Measurements from ENCODE around the gene SNX1. TPM values are rescaled to one million over a fixed set of nuclear protein-coding genes. Genes with fewer than 3 reads are reported as not detected.
A peak's percentile ranks its signal among the peaks of the same experiment; 100 is the strongest.
"Not testable (repeated sequence)": the region's sequence is repeated elsewhere in the genome, so short reads cannot be mapped to it uniquely, and the experiment has no call there.

Gene SNX1, protein sequence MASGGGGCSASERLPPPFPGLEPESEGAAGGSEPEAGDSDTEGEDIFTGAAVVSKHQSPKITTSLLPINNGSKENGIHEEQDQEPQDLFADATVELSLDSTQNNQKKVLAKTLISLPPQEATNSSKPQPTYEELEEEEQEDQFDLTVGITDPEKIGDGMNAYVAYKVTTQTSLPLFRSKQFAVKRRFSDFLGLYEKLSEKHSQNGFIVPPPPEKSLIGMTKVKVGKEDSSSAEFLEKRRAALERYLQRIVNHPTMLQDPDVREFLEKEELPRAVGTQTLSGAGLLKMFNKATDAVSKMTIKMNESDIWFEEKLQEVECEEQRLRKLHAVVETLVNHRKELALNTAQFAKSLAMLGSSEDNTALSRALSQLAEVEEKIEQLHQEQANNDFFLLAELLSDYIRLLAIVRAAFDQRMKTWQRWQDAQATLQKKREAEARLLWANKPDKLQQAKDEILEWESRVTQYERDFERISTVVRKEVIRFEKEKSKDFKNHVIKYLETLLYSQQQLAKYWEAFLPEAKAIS
- total RNA-seq = 89.7 TPM
- long read RNA-seq, transcript SNX1-208 (15 exons, 1,971 nt) = major isoform, 143 of 171 reads
- long read RNA-seq, partial matches to known transcripts = 9 of 171 reads
- long read RNA-seq, other reads (novel, unspliced or antisense) = 19 of 171 reads

DNA sequence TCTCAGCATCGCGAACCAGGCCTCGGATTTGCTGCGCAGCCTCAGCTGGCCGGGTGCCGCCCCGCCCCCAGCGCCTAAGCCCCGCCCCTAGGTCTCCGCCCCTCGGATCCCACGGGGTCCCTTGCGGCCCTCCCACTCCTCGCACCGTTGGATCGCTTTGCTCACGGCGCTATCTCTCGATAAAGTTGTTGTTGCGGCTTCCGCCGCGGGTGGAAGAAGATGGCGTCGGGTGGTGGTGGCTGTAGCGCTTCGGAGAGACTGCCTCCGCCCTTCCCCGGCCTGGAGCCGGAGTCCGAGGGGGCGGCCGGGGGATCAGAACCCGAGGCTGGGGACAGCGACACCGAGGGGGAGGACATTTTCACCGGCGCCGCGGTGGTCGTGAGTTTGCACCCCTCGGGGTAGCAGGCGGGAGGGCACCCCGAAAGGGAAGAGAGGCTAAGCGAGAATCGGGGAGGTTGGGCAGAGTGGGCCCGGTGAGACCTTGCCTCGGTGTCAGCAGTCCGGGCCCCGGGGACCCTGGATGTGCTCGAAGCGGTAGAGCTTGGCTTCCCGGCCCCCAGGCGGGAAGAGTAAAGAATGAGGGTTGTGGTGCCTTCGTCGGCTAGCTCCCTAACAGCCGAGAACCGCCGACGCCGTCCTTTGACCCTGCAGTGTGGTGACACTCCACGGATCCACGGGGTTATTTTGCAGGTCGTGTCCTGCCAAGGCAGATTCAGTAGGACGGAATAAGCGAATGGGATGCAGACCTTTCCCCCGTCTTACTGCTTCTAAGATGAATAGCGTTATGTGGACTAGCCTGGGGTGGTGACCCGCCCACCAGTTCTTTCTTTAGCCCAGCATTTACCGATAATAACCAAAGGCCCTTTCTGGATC lies at the start of gene SNX1:
TSS of gene SNX1 (plus strand) at position 188 of the 873 bp plus-strand sequence. CDS start at position 220, 32 bp downstream.
- ATAC-seq (peak; percentile 81), DNase-seq (peak; percentile 96)
- intact Hi-C loops (cut with micrococcal nuclease) = loop anchor here (5.0 kb wide), 1 partner anchor 56 kb away; the partner anchor contains the start of gene SNX22

DNA sequence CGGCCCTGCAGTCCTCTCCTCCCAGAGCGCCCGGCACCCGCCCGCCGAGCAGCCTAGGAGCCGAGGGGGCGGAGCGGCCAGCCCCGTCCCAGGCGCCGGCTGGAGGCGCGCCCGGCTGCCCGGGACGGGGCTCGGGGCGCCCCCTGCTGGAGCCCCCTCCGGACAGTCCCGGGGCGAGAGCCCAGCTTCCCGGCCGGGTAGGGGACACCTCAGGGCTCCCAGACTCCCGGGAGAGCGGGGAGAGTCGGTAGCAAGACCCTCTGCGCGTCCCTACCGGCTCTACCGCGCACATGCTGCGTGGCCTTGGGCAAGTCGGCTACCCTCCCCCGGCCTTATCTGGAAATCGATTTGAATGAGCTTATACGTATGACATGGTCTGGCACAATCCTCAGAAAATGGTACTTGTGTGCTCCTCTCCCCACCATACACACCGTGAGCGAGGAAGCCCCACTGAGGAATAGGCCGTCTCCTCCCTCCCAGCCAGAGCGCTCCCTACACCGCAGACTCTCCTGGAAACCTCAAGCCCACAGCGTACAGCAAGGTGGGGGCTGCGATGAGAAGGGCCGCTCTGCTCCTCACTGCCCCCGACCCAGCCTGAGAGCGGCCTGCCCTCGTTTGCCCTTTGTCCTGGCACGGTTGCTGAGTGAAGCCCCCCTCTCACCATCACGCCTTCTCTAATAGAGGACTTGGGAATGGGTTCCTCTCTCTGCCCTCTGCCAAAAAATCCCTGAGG lies 49.2 kb upstream of the SNX1 start, which contains the start of gene DAPK2:
TSS of gene DAPK2 (minus strand) at position 65 of the 733 bp plus-strand sequence. CDS start 6,224 bp downstream, outside the sequence.
- peak; percentile 92 for DNase-seq
- intact Hi-C loops (cut with micrococcal nuclease) = loop anchor here (10.0 kb wide), 1 partner anchor 72 kb away; no protein-coding TSS in a partner anchor
- peak; percentile 80 for ATAC-seq

DNA sequence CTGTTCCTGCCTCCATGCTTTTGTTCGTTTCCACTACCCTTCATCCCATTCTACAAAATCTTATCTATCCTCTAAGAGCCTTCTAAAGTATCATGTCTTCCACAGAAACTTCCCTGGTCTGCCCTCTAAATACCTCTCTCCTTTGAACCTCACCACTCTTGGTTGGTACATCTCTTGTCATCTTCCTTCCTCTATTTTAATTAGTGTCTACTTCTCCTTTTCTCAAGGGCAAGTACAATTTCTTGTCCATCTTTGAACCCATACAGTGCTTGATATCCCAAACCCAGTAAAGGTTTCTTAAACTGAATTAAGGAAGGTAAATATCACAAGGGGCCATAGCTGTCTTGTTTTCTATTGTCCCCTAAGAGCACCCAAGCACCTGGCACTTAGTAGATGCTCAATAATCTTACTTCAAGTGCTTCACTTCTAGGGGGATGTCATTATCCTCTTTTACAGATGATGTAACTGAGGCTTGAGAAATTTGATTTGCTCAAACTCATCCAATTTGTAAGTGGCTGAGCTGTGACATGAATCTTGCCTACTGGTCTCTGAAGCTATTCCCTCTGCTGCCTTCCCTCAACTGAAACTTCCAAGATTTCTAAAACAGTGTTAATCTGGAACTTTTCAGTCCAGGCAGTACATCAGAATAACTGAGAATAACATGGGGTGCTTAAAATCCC lies 46.9 kb upstream of the SNX1 start:
- ATAC-seq = no peak
- intact Hi-C loops (cut with micrococcal nuclease) = loop anchor here (10.0 kb wide), 1 partner anchor 74 kb away; no protein-coding TSS in a partner anchor
- no peak for DNase-seq

DNA sequence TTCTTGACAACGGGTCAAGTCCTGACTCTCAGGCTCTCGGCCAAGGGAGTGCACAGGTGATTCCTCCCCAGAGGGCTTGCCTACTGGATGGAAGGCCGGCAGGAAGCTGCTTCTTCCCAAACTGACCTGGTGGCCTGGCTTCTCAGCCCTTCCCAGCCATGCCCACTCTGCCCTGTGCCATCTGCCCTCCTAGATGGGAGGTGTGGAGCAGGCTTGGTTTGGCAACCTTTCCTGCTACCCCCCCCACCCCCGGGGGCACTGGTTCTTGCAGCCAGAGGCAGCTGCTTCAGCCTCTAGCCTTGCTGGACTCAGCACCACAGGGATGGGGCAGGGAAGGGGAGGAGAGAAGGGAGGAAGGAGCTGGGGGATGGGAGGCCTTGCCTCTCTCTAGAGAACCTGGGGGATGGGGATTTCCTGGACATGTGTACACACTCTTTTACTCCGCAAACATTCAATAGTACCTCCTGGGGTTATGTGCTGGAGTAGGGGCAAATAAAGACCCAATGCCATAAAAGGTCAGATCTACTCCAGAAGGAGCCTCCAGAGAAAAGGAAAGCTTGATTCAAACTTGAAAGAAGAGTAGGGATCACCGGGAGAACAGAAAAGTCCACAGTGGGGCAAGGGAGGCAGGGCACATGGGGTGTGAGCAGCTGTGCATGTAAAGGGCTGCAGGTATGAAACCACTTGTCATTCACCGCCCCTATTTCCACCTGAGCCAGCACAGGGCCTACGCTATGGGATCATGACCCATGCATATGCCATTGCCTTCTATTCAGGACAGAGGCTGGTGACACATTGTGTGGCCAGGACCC lies 45.3 kb upstream of the SNX1 start:
- no peak for ATAC-seq
- DNase-seq = no peak
- intact Hi-C loops (cut with micrococcal nuclease) = no loop called here

DNA sequence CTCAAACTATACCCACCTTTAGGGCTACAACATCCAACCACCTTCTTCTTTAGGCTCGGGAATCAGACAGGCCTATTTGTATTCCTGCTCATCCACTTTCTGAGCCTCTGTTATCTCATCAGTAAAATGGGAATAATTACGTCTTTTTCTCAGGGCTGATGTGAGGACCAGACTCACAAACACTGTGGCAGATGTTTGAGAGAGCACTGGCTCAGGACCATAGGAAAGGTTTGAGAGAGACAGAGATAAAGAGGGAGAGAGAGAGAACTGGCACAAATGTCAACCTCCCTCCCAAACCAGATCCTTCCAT lies 44.7 kb upstream of the SNX1 start:
- DNase-seq = no peak
- ATAC-seq = no peak
- intact Hi-C loops (cut with micrococcal nuclease) = no loop called here

DNA sequence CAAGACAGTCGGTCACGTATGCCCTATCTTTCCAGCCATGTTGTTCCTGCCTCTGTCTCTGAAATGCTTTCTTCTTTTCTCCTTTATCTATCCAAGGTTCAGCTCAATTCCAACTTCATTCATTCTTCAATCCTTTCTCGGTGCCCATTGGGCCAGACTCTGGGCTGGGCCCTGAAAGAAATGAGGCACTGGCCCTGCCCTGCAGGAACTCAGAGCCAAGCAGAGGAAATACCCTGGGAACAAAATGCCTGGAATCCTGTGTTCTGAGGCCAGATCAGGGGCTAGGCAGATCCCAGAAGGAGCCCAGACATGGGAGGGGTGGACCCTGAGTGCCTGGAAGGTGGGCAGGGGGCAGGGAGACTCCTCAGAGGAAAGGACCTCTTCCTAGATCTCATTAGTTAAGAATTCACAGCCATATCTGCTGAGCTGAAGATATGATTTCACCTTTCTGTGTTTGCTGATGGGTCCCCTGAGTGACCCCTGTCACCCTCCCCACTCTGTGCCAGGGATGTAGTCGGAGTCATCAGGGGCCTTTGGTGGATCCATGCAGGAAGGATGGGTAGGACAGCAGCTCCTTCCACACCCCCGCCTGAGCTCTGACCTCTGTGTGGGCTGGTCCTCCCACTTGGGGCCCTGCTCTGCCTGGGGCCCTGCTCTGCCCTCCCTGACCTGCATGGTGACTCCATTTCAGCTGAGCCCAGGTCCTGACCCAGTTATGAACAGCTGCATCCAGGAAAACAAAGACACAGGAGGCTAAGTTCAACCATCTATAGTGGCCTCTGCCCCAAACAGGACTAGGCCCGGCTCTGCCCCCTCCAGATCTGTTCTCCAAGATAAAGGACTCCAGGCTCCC lies 44.1 kb upstream of the SNX1 start:
- intact Hi-C loops (cut with micrococcal nuclease) = no loop called here
- no peak for ATAC-seq
- no peak for DNase-seq

DNA sequence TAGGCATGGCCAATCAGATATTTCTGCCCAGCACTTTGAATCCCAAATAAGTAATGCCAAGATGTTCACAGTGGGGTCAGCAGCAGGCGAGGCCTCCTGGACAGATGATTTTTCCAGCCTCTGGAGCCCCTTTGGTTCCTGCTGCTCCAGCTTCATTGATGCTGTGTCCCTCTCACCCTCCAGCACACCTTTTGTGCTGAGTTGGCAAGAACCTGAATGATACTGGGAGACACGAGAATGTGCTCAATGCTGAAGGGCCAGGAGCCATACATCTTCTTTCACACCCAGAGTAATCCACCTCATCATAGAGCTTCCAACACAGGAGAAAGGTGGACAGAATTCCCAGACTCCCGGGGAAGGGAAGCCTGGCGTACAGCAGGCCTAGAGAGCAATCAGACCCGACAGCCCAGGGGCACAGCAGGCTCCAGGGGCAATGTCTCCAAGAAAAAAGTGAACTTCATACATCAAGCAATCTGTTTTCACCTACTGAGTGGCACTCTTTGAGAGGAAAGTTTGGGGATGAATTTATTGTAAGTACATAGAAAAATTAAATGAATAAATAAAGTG lies 42.8 kb upstream of the SNX1 start:
- intact Hi-C loops (cut with micrococcal nuclease) = no loop called here
- DNase-seq (no peak), ATAC-seq (no peak)

DNA sequence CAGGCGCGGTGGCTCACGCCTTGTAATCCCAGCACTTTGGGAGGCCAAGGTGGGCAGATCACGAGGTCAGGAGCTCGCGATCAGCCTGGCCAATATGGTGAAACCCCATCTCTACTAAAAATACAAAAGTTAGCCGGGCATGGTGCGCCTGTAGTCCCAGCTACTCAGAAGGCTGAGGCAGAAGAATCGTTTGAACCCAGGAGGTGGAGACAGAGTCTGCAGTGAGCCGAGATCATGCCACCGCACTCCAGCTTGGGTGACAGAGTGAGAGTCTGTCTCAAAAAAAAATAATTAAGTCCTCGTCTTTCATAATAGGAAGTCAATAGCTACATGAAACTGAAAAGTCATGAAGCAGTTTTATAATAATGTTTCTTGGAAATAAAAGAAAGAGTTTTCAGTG lies 42.1 kb upstream of the SNX1 start:
- ATAC-seq; intact Hi-C loops (cut with micrococcal nuclease); DNase-seq: not testable (repeated sequence)

DNA sequence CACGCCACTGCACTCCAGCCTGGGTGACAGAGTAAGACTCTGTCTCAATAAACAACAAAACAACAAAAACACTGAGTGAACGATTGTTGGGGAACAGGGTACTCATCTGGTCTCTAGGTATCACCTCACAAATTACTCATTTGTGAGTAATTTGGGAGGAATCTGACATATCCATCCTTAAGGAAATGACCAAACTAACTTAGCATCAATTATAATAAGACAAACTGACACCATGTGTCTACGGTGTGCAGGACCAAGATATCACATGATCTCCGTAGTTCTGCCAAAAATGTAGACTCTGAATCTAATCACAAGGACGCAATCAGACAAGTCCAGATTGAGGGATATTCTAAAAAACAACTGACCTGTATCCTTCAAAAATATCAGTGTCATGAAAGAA lies 37.5 kb upstream of the SNX1 start:
- intact Hi-C loops (cut with micrococcal nuclease) = no loop called here

DNA sequence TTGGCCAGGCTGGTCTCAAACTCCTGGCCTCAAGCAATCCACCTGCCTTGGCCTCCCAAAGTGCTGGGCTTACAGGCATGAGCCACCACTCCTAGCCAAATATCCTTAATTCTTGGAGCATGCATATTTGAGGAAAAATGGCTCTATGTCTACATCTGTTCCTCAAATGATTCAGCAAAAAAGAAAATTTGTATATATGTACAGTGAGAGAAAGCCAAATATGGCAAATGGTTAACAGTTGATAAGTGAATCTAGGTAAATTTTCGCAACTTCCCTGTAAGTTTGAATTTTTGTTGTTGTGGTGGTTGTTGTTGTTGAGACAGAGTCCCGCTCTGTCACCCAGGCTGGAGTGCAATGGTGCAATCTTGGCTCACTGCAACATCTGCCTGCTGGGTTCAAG lies 36.7 kb upstream of the SNX1 start:
- intact Hi-C loops (cut with micrococcal nuclease); ATAC-seq; DNase-seq: not testable (repeated sequence)

More for the DNA sequence above, 37.5 kb upstream of the SNX1 start:
- DNase-seq (no peak), ATAC-seq (no peak)

DNA sequence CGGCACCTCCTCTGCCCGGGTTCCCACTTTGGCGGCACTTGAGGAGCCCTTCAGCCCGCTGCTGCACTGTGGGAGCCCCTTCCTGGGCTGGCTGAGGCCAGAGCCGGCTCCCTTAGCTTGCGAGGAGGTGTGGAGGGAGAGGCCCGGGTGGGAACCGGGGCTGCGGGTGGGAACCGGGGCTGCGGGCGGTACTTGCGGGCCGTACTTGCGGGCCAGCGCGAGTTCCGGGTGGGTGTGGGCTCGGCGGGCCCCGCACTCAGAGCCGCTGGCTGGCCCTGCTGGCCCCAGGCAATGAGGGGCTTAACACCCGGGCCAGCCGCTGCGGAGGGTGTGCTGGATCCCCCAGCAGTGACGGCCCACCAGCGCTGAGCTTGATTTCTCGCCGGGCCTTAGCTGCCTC lies 35.1 kb upstream of the SNX1 start:
- DNase-seq = no peak
- ATAC-seq = no peak
- intact Hi-C loops (cut with micrococcal nuclease) = no loop called here

DNA sequence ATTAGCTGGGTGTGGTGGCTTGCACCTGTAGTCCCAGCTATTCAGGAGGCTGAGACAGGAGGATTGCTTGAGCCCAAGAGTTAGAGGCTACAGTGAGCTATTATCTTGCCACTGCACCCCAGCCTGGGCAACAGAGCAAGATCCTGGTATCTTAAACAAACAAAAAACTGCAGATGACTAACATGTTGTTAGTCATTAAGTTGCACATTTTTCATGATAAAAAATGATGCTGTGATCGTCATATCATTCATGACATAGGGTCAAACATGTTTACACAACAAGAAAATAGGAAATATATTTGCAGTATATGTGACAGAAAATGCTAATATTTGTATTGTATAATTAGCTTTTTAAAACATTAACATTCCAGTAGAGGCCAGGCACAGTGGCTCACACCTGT lies 29.3 kb upstream of the SNX1 start:
- no peak for ATAC-seq

DNA sequence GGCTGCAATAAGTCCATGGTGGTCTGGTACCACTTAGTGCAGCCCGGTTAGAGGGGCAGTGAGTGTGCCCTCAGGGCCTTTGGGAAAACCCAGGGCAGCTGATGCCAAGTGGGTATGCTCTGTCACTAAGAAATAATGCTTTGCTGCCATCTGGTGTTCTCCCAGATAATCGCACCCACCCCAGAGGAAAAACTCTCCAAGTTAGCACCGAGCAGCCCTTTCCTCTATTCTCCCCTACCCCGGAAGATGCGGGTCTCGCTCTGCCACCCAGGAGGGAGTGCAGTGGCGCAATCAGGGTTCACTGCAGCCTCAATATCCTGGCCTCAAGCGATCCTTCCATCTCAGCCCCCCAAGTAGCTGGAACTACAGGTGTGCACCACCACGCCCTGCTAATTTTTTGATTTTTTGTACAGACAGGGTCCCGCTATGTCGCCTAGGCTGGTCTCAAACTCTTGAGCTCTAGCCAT lies 28.2 kb upstream of the SNX1 start:
- DNase-seq (no peak), ATAC-seq (peak; percentile 74)
- intact Hi-C loops (cut with micrococcal nuclease) = loop anchor here (5.0 kb wide), 1 partner anchor 315 kb away; no protein-coding TSS in a partner anchor

More for the DNA sequence above, 29.3 kb upstream of the SNX1 start:
- intact Hi-C loops (cut with micrococcal nuclease) = loop anchor here (5.0 kb wide), 1 partner anchor 314 kb away; no protein-coding TSS in a partner anchor
- no peak for DNase-seq

DNA sequence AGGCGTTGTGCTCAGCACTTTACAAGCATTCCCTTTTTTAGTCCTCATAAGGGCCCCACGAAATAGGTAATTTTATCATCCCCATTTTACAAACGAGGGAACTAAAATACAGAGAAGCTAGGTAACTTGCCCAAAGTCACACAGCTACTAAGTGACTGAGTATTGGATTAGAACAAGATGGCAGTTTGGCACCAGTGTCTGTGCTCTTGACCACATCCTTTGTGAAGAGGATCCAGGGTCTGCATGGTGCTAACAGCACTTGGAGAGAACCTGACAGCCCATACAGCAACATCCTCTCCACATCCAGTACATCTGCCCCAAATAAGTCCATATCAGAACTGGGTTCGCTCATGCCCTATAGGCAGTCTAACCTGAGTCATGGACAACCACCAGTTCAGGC lies 27.6 kb upstream of the SNX1 start:
- intact Hi-C loops (cut with micrococcal nuclease) = loop anchor here (5.0 kb wide), 1 partner anchor 316 kb away; no protein-coding TSS in a partner anchor
- ATAC-seq = no peak
- DNase-seq = no peak

DNA sequence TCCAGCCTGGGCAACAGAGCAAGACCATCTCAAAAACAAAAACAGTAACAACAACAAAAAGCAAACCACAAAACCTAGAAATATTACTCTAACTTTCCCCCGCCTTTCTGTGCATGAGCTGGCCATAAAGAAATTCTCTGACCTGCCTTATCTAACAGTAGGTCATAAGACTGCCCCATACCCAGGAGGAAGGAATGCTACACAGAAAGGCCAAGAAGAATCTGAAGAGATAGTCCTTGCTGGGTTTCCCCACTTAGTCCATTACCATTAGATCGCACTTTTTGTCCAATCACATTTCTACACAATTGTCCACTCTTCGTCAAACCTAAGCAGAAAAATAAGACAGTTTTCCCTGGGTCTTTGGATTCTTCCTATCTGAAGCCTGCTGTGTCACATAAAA lies 25.7 kb upstream of the SNX1 start:
- intact Hi-C loops (cut with micrococcal nuclease) = no loop called here
- no peak for ATAC-seq
- DNase-seq = no peak

Measured in left ventricle myocardium superior (tissue), 1 donor.